HG03378 (cell line): ENCODE results near the gene EFCAB7.

Experiments
- ATAC-seq: cut with Tn5 transposase; IDR thresholded peaks from one replicate; pipeline ENCODE4 v1.9.1; 2021; ENCODE audit warnings: mild to moderate bottlenecking, moderate library complexity; ENCODE audit not compliant: unreplicated experiment

EFCAB7 gene

DNA sequence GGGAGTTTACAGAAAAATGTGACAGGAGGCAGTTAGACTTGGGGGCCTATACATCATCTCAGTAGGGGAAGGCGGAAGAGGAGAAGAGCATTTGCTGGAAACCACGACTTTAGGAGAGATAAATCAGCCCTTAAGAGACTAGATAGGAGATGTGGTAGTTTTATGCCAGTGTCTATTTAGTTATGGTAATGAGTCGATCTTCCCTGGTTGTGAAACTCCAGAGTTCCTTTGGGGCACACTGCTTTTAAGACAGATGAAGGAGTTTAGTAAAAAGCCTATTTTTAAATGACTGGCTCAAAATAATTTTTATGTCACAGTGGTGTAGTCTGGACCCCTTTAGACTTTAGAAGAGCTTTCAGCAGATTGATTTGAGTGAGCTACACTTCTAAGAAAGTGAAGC is 77.7 kb downstream of the EFCAB7 start:
- ATAC-seq = no peak

DNA sequence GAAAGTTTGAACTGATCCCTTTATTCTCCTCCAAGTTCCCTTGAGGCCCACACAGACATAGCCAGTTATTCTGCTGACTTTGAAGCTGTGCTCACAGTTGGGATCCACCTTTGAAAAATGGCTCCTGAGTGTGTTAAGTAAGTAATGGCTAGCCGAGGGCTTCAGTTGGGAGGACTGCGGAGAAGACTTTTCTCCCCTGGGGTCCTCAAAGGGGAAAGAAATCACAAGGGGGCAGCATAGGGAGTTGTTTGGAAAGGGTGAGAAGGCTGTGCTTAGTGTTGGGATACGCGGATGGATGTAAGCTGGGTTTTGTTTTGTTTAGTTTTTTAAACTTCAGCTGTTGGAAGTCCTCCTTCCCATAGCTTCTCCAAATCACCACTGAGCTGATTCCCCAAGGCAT is 78.1 kb downstream of the EFCAB7 start:
- ATAC-seq = no peak

DNA sequence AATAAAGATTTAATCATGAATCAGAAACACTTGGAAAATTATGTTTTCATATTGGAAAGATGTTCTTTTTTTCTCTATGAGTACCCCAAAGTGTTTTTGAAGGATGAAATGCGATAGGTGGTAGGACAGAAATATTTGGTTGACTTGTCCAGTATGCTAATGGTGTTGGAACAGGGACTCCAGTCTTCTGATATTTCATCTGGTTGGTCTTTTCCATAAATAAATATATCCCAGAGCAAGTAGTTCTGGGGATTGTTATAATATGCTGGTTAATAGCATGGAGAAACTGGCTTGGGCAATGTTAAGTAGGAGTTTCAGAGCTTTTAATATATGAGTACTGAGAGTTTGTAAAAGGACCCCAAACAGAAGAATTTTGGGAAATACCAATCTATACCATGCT is 78.6 kb downstream of the EFCAB7 start:
- no peak for ATAC-seq

DNA sequence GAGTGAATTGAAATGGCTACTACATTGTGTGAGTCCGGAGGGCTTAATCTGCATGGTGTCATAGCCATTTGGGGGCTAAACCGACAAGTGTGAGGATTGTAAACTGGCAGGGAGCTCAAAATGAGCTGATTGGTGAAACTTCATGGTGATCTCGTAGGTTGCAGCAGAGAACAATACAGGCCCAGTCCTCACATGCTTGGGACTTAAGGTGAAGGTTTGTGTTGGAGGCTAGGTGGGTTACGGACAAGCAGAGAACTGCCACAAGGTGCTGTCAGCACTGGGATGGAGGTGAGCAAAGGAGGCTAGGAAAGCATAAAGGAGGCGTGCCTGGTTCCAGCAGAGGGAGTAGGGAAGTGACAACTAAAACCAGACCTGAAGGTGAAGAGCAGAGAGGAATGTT is 79.3 kb downstream of the EFCAB7 start:
- ATAC-seq = no peak

DNA sequence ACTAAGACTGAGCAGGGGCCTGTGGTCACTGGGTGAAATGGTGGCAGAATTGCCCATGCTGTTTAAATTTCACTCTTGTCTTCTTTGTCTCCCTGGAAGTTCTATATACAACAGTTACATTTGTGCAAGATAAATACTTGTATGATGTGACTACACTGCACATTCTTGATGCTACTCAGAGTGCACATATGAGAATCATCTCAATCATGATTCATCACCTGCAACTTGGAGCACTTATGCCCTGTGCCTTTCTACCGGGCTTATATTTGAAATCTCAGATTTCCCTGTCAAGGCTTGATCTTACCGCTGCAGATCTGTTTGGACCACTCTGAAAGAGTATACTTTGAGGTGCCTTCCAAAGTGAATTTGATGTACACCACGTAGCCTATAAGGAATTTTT is 80.5 kb downstream of the EFCAB7 start:
- ATAC-seq = no peak

DNA sequence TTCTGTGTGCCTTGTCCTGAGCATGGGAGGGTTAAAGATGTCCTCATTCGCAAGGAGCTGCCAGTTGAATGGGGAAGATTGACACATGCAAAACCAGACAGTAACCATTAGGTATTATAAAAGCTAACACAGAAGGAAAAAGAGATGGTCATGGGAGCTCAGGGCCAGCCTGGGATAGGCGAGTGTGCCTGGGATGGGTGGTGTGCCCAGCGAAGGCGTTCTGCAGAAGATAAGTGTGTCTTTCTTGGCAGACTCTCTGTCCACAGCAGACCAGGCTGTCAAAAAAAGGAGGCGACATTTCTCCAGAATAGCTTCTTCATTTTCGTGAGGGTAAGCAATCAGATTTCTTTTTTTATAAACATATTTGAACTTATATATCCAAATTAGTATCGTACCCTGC is 84.0 kb downstream of the EFCAB7 start:
- no peak for ATAC-seq

DNA sequence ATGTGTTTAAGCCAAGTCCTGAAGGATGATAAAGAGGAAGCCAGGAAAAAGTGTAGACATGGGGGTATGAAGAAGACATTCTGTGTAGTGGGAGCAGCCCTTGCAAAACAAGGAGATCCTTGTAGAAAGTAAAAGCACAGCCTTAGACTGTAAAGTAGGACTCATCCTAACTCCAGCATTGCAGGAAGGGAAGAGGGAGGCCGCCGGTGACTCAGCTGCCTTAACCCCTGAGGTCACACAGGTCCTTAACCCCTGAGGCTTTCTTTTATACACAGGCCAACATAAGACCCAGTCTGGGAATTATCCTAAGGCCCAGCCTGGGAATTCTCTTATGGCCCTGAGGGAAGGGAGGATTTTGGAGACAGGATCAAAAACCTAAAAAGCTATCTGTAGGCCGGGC is 87.9 kb downstream of the EFCAB7 start:
- ATAC-seq = no peak

DNA sequence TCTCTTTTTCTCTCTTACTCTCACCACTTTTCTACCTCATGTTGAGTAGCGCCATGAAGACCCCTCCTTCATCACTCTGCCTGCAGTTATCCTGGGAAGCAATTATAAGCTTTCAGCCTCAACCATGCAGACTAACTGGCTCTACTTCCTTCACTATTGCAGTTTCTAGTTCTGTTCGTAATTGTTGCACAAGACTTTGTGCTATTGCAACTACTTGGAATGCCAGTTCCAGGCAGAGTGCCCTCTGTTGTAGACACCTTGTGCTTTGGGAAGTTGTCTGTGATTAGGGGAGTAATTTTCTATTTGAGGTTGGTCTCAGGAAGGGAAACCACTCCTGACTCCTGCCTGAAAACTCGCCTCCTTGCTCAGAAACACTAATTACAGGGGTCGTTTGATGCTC is 89.2 kb downstream of the EFCAB7 start:
- ATAC-seq = no peak

DNA sequence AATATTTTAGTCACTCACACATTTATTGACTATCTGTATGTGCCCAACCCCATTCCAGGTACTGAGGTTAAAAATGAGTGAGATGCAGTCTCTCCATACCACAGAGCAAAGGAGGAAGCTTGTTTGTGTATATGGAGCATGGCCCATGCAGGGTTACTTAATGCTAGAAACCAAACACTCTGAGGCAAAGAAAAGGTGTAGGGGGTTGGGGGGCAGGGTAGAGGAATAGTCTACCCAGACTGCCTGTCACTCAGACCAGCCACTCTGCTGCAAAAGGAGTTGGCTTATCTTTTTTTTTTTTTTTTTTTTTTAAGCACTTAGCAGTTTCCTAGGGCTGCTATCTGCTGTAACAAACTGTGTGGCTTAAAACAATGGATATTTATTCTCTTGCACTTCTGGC is 89.6 kb downstream of the EFCAB7 start:
- ATAC-seq = no peak

DNA sequence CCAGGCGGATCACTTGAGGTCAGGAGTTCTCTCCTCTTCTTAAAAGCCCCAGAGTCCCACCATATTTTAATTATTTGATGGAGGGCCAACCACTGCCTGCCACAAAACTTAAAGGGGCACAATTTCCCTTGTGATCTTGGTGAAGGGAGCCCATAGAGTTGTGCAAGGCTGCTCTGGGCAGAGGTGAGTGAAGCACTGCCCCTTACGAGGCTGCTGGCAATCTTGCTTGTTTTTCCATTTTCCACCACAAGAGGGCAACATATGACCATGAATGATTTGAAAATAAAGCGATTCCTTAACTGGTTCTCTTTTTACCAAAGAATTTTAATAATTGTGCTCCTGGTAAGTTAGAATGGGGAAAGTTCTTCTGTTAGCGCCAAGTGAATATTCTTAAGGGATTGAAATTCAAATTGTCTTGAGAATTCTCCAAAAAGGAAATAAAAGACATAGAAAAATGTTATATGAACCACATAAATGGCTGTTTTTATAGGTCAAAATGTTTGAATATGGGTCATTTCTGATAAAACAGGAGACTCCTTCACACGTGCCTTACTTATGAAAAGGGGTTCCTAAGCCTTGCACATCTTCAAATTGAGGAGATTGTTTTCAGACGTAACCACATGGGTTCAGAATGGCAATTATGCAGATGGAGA is 92.6 kb downstream of the EFCAB7 start:
- peak; percentile 71 for ATAC-seq

DNA sequence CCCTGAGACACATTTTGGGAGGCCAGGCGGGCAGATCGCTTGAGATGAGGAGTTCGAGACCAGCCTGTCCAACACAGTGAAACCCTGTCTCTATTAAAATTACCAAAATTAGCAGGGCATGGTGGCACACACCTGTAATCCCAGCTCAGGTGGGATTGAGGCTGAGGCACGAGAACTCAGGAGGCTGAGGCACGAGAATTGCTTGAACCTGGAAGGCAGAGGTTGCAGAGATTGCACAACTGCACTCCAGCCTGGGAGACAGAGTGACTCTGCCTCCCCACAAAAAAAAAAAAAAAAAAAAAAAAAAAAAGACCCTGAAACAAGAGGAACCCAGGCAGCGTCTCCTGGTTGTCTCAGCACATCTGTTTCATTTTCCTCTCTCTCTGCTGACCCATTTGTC is 94.1 kb downstream of the EFCAB7 start:
- no peak for ATAC-seq

DNA sequence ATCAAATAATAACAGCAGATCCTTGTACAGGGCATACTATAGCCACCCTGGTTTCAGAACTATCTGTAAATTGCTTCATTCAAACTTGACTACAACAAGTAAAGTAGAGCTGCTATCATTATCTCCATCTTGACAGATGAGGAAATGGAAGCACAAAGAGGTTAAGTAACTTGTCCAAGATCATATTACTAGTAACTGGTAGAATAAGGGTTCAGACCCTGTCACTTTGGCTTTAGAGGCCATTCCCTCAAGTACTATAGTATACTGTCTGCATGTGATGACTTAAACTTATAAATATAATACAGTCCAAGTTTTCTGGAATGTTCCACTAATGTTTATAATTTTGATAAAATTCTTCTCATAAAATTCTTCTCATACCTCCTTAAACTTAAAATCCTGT is 94.7 kb downstream of the EFCAB7 start:
- no peak for ATAC-seq

DNA sequence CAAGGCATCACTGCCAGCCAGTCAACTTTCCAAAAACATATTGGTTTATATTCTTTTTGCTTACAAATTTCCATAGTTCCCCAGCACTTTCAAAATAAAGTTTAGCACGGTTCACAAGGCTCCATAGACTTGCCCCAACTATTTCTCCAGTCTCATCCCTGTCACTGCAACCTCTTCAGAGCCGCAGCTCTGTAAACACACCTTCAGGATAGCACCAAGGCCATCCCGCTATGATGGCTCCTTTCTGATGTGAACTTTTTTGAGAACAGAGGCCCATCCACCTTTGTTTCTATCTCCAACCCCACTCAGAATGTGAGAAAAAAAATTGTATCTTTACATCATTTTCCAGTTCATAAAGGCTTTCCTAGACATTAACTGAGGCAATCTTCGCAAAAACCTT is 96.2 kb downstream of the EFCAB7 start:
- ATAC-seq = no peak

DNA sequence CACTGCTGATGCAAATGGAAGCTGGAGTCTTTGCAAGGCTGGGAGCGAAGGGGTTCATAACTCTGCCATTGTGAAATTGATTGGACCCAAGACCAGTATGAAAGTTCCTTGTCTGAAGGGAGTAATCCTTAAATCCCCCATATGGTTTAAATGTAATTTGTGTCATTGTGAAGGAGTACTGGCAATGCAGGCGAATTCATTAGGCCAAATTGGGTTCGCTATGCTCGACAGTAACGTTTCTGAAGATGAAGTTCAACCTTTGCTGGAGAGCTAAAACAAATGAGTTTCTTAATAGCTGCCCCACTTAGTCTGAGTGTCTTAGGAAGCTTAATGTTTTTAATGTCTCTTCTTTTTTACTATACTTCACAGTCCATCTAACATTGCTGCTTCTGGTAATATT is 97.3 kb downstream of the EFCAB7 start:
- ATAC-seq = no peak

DNA sequence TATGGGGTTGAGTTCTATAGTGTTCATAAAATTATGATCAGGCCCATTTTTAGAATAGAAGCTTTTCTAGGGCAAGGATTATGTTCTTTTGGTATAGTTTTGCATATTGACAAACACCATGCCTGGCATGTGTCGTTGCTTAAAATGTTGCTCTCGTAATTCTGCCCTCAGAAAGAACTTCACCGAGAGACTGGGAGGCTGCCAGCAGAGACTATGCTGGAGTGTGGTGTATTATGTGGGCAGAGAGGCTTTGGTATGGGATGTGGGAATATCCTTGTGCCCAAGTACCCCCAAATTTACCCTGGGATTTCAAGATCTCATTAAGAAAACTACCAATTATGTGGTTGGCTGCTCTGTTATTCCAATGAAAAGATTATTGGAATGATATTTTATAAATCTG is 97.8 kb downstream of the EFCAB7 start:
- ATAC-seq = no peak

DNA sequence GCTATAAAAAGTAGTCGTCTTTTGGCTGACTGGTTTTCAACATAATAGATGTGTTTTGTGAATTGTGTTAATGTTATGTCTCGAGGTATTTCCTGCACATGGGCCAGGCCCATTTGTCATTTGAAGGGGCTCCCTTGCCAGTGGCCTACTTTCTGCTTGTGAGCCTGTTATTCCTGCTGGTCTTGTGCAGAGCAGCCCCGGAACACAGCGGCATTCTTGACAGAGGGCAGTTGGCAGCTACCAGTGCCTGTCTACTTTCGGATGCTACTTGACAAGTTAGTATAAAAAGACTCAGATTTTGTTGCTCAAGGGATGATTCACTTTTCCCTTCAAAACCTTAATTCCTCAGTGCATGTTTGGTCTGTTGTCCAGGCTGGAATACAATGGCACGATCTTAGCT is 98.4 kb downstream of the EFCAB7 start:
- no peak for ATAC-seq
